Memory B cell (primary cell): Measurements from ENCODE around the gene OS9.
A peak's percentile ranks its signal among the peaks of the same experiment; 100 is the strongest.
"Not testable (repeated sequence)": the region's sequence is repeated elsewhere in the genome, so short reads cannot be mapped to it uniquely, and the experiment has no call there.

Source experiments
- ATAC-seq: fragments of 150-1000 bp; cut with Tn5 transposase; 2 replicates; pipeline ENCODE4 v1.10.0; 2021; ENCODE audit warnings: low read depth, mild to moderate bottlenecking, moderate library complexity
- DNase-seq, 2 donors: peaks; one replicate each; pipeline ENCODE4 v3.0.0; 2022; ENCODE audit warnings: low spot score in 2 of 2
- H3K27ac Mint-ChIP-seq: one replicate; pipeline ENCODE4 v1.8.0; 2022; ENCODE audit warnings: mild to moderate bottlenecking, moderate library complexity, mixed read lengths
- H3K27me3 Mint-ChIP-seq: one replicate; pipeline ENCODE4 v1.8.0; 2022; ENCODE audit warnings: mixed read lengths
- H3K36me3 Mint-ChIP-seq: one replicate; pipeline ENCODE4 v1.8.0; 2022; ENCODE audit warnings: mild to moderate bottlenecking, mixed read lengths
- H3K4me1 Mint-ChIP-seq: one replicate; pipeline ENCODE4 v1.8.0; 2022; ENCODE audit warnings: mixed read lengths
- H3K4me3 Mint-ChIP-seq: one replicate; pipeline ENCODE4 v1.8.0; 2022; ENCODE audit warnings: mild to moderate bottlenecking, moderate library complexity, mixed read lengths
- H3K9me3 Mint-ChIP-seq: one replicate; pipeline ENCODE4 v1.8.0; 2022; ENCODE audit warnings: mixed read lengths

The OS9 gene

DNA sequence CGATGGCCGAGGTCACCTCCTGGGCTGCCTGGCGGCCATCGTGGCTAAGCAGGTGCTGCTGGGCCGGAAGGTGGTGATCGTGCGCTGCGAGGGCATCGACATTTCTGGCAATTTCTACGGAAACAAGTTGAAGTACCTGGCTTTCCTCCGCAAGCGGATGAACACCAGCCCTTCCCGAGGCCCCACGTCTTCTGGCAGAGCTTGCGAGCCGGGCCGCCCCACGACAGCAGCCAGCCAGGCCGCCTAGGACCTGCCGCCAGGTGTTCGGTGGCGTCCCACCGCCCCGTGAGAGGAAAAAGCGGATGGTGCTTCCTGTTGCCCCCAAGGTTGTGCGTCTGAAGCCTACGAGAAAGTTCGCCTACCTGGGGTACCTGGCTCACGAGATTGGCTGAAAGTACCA is 19.2 kb upstream of the OS9 start:
- H3K36me3 Mint-ChIP-seq = no peaks in the 10 kb centered on the region
- ATAC-seq = no peak
- no peak overlapping the region for H3K27ac Mint-ChIP-seq
- H3K27me3 Mint-ChIP-seq = peaks cover 4% of the 10 kb centered on the region
- no peak overlapping the region for H3K4me3 Mint-ChIP-seq
- no peaks in the 10 kb centered on the region for H3K4me1 Mint-ChIP-seq
- no peak for DNase-seq
- H3K9me3 Mint-ChIP-seq = no peaks in the 10 kb centered on the region

DNA sequence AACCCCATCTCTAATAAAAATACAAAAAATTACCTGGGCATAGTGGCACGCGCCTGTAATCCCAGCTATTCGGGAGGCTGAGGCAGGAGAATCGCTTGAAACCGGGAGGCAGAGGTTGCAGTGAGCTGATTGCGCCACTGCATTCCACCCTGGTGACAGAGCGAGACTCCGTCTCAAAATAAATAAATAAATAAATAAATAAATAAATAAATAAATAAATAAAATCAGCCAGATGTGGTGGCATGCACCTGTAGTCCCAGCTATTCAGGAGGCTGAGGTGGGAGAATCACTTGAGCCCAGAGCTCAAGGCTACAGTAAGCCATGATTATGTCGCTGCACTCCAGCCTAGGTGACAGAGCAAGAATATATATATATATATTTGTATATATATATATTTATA is 16.0 kb upstream of the OS9 start:
- not testable (repeated sequence) for H3K4me3 Mint-ChIP-seq, DNase-seq, H3K27me3 Mint-ChIP-seq, H3K4me1 Mint-ChIP-seq, ATAC-seq, H3K9me3 Mint-ChIP-seq, H3K27ac Mint-ChIP-seq, H3K36me3 Mint-ChIP-seq

GRCh38 chr12:57679697-57680096 is 14.2 kb upstream of the OS9 start:
- ATAC-seq = no peak

DNA sequence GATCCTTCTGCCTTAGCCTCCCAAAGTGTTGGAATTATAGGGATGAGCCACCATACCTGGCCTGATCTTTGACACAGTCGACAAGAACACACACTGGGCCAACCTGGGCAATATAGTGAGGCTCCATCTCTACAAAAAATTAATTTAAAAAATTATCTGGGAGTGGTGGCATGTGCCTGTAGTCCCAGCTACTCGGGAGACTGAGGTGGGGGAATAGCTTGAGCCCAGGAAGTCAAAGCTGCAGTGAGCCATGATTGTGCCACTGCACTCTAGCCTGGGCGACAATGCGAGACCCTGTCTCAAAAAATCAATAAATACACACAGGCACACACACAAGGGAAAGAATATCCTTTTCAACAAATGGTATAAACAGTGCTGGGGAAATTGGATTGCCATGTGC is 6.1 kb upstream of the OS9 start:
- Mint-ChIP-seq H3K27me3 (peaks cover 13% of the 10 kb centered on the region), H3K27ac (no peak overlapping the region), H3K4me1 (no peaks in the 10 kb centered on the region), H3K36me3 (no peaks in the 10 kb centered on the region), H3K4me3 (no peak overlapping the region), H3K9me3 (no peaks in the 10 kb centered on the region)
- ATAC-seq (no peak), DNase-seq (no peak)

More at GRCh38 chr12:57679697-57680096, 14.2 kb upstream of the OS9 start:
- no peaks in the 10 kb centered on the region for H3K4me1 Mint-ChIP-seq
- H3K9me3 Mint-ChIP-seq = peaks cover 6% of the 10 kb centered on the region
- H3K4me3 Mint-ChIP-seq = no peak overlapping the region
- peaks cover 2% of the 10 kb centered on the region for H3K36me3 Mint-ChIP-seq
- no peak for DNase-seq
- H3K27ac Mint-ChIP-seq = no peak overlapping the region
- H3K27me3 Mint-ChIP-seq = no peaks in the 10 kb centered on the region

DNA sequence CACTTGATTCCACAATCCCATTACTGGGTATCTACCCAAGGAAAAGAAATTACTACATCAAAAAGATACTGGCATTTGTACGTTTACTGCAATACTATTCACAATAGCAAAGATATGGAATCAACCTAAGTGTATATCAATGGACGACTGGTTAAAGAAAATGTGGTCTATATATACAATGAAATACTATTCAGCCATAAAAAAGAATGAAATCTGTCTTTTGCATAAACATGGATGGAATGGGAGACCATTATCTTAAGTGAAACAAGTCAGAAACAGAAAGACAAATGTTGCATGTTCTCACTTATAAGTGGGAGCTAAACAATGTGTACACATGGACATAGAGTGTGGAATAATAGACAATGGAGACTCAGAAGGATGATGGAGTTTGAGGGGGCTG is 5.0 kb upstream of the OS9 start:
- H3K4me3 Mint-ChIP-seq = no peak overlapping the region
- no peak overlapping the region for H3K27ac Mint-ChIP-seq
- no peaks in the 10 kb centered on the region for H3K36me3 Mint-ChIP-seq
- peaks cover 13% of the 10 kb centered on the region for H3K27me3 Mint-ChIP-seq
- no peaks in the 10 kb centered on the region for H3K4me1 Mint-ChIP-seq
- H3K9me3 Mint-ChIP-seq = no peaks in the 10 kb centered on the region
- no peak for DNase-seq
- no peak for ATAC-seq

GRCh38 chr12:57692500-57692899 is 1.4 kb upstream of the OS9 start:
- no peak for DNase-seq
- Mint-ChIP-seq H3K4me3 (no peak overlapping the region), H3K4me1 (peaks cover 3% of the 10 kb centered on the region), H3K9me3 (no peaks in the 10 kb centered on the region), H3K36me3 (peaks cover 17% of the 10 kb centered on the region), H3K27ac (no peak overlapping the region), H3K27me3 (peaks cover 5% of the 10 kb centered on the region)
- no peak for ATAC-seq

- Mint-ChIP-seq H3K4me3 (no peak overlapping the region), H3K9me3 (no peaks in the 10 kb centered on the region), H3K27ac (no peak overlapping the region), H3K27me3 (peaks cover 5% of the 10 kb centered on the region), H3K4me1 (peaks cover 4% of the 10 kb centered on the region), H3K36me3 (peaks cover 23% of the 10 kb centered on the region)
- ATAC-seq (no peak), DNase-seq (no peak)
Observed at GRCh38 chr12:57693317-57693658, 644 bp upstream of the OS9 start.

DNA sequence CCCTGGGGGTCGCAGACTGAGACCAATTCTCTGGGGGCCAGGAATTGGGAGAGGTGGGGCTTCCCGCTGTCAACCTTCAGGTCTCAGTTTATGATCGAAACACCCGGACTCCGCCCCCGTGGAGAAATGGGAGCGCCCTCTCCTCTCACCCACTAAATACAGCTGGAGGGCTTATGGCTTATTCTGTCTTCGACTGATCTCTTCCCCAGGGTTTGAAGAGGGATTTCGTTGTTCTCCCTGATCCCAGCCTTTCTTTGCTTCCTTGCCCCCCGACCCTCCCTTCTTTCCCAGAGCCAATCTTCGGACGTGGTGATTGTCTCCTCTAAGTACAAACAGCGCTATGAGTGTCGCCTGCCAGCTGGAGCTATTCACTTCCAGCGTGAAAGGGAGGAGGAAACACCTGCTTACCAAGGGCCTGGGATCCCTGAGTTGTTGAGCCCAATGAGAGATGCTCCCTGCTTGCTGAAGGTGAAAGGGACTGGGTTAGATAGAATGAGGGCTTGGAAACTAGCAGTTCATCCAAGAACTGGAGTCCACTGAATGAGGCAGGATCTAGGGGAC is 607 bp downstream of the OS9 start:
- Mint-ChIP-seq H3K36me3 (peaks cover 34% of the 10 kb centered on the region), H3K4me1 (peaks cover 15% of the 10 kb centered on the region), H3K27ac (no peak overlapping the region), H3K27me3 (peaks cover 2% of the 10 kb centered on the region), H3K4me3 (no peak overlapping the region), H3K9me3 (no peaks in the 10 kb centered on the region)
- DNase-seq (peak in 1 of 2 donors; percentile 6), ATAC-seq (no peak)

- H3K9me3 Mint-ChIP-seq = no peaks in the 10 kb centered on the region
- peaks cover 36% of the 10 kb centered on the region for H3K36me3 Mint-ChIP-seq
- no peaks in the 10 kb centered on the region for H3K27me3 Mint-ChIP-seq
- no peak overlapping the region for H3K27ac Mint-ChIP-seq
- peaks cover 22% of the 10 kb centered on the region for H3K4me1 Mint-ChIP-seq
- DNase-seq = no peak
- no peak for ATAC-seq
- H3K4me3 Mint-ChIP-seq = no peak overlapping the region
Observed at GRCh38 chr12:57695770-57696432, 2.0 kb downstream of the OS9 start.

GRCh38 chr12:57697076-57697475 is 3.1 kb downstream of the OS9 start:
- no peak overlapping the region for H3K4me3 Mint-ChIP-seq
- peaks cover 23% of the 10 kb centered on the region for H3K4me1 Mint-ChIP-seq
- DNase-seq = no peak
- H3K27ac Mint-ChIP-seq = no peak overlapping the region
- H3K36me3 Mint-ChIP-seq = peaks cover 36% of the 10 kb centered on the region
- no peak for ATAC-seq
- no peaks in the 10 kb centered on the region for H3K9me3 Mint-ChIP-seq
- no peaks in the 10 kb centered on the region for H3K27me3 Mint-ChIP-seq

DNA sequence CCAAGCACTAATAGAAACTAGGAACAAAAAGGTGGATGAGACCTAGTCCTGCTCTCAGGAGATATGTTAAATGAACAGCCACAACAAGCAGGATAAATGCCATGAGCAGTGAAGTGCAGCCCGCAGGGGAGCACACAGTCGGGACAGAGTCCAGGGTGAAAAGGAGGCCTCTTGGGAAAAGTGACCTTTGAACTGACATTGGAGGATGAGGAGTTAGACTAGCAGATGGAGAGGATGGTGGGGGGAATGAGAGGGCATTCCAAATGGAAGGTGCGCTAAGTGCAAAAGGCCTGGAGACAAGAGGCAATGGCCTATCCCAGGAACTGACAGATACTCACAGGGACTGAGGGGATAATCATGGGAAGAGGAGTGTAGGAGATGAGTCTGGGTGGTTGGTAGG is 4.5 kb downstream of the OS9 start:
- H3K9me3 Mint-ChIP-seq = no peaks in the 10 kb centered on the region
- no peak for DNase-seq
- H3K27me3 Mint-ChIP-seq = no peaks in the 10 kb centered on the region
- no peak overlapping the region for H3K4me3 Mint-ChIP-seq
- H3K27ac Mint-ChIP-seq = no peak overlapping the region
- no peak for ATAC-seq
- peaks cover 49% of the 10 kb centered on the region for H3K36me3 Mint-ChIP-seq
- peaks cover 24% of the 10 kb centered on the region for H3K4me1 Mint-ChIP-seq

DNA sequence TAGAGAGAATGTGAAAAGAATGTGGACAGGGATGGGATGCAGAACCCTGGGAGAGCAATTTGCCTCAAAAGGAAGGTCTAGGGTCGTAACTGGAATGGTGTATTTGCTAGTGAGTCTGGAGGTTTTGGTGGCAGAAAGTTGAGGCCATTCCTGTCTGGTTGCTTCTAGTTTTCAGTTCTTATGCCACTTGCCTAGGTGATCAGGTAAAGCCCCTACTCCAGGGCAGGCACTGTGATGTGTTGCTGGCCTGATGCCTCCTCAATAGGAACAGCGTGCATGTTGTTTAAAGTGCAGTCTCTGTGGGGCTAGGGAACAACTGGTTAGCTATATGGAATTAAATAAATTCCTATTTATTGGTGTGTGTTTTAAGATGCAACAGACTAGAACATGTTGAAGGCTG is 6.4 kb downstream of the OS9 start:
- H3K27me3 Mint-ChIP-seq = no peaks in the 10 kb centered on the region
- ATAC-seq (no peak), DNase-seq (no peak)
- H3K4me3 Mint-ChIP-seq = no peak overlapping the region
- no peaks in the 10 kb centered on the region for H3K9me3 Mint-ChIP-seq
- H3K36me3 Mint-ChIP-seq = peaks cover 57% of the 10 kb centered on the region
- peak overlapping the region; percentile 17 for H3K27ac Mint-ChIP-seq
- peaks cover 24% of the 10 kb centered on the region for H3K4me1 Mint-ChIP-seq

DNA sequence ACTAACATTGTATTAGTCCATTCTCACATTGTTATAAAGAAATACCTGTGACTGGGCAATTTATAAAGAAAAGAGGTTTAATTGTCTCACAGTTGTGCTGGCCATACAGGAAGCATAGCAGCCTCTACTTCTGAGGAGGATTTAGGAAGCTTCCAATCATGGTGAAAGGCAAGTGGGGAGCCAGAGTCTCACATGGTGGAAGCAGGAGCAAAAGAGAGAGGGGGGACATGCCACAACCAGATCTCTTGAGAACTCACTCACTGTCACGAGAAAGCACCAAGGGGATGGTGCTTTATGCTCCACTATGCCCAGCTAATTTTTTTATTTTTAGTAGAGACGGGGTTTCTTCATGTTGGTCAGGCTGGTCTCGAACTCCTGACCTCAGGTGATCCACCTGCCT is 13.3 kb downstream of the OS9 start:
- no peak for DNase-seq
- Mint-ChIP-seq H3K9me3 (peaks cover 2% of the 10 kb centered on the region), H3K36me3 (peaks cover 36% of the 10 kb centered on the region), H3K27me3 (no peaks in the 10 kb centered on the region), H3K4me1 (no peaks in the 10 kb centered on the region), H3K27ac (no peak overlapping the region), H3K4me3 (no peak overlapping the region)
- no peak for ATAC-seq

DNA sequence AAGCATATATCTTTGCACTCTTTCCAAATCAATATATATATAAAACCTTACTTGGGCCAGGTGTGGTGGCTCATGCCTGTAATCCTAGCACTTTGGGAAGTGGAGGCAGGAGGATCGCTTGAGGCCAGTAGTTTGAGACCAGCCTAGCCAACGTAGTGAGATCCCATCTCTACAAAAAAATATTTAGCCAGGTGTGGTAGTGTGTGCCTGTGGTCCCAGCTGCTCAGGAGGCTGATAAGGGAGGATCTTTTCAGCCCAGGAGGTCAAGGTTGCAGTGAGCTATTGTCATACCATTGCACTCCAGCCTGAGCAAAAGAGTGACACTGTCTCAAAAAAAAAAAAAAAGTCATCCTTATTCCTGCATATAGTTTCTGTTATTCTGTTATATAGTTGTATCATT is 14.4 kb downstream of the OS9 start:
- no peak for ATAC-seq
- Mint-ChIP-seq H3K27ac (no peak overlapping the region), H3K4me3 (no peak overlapping the region), H3K9me3 (peaks cover 2% of the 10 kb centered on the region), H3K36me3 (peaks cover 26% of the 10 kb centered on the region), H3K4me1 (no peaks in the 10 kb centered on the region), H3K27me3 (no peaks in the 10 kb centered on the region)
- DNase-seq = no peak

- Mint-ChIP-seq H3K9me3 (peaks cover 2% of the 10 kb centered on the region), H3K27me3 (no peaks in the 10 kb centered on the region), H3K36me3 (peaks cover 19% of the 10 kb centered on the region), H3K4me3 (no peak overlapping the region), H3K4me1 (peaks cover 6% of the 10 kb centered on the region), H3K27ac (no peak overlapping the region)
- ATAC-seq (no peak), DNase-seq (no peak)
Observed at GRCh38 chr12:57712701-57713100, 18.8 kb downstream of the OS9 start.
